Esophagus muscularis mucosa (tissue), 4 donors: Measurements from ENCODE around the gene SERPINA1. TPM values are rescaled to one million over a fixed set of nuclear protein-coding genes. Genes with fewer than 3 reads are reported as not detected.

ENCODE experiments used
- DNase-seq: peaks from one replicate; pipeline ENCODE4 v3.0.0-alpha.2; 2017; ENCODE audit errors: extremely low spot score
- H3K27ac ChIP-seq, 4 donors: fragments of 200-600 bp; sonication (generic); replicated peaks in 1 of 4; 1 replicate in 3 of 4; 2 replicates in 1 of 4; pipeline ENCODE4 v1.5.1; 2016 to 2019; ENCODE audit warnings: mild to moderate bottlenecking in 1 of 4
- H3K27me3 ChIP-seq, 4 donors: fragments of 200-600 bp; sonication (generic); one replicate each; pipeline versions ENCODE4 v1.5.1 to v1.6.0; 2016 to 2019
- H3K36me3 ChIP-seq, 4 donors: fragments of 200-600 bp; sonication (generic); one replicate each; pipeline ENCODE4 v1.5.1; 2016 to 2019
- H3K4me1 ChIP-seq, 4 donors: fragments of 200-600 bp; sonication (generic); one replicate each; pipeline ENCODE4 v1.5.1; 2016 to 2019
- H3K4me3 ChIP-seq, 4 donors: fragments of 200-600 bp; sonication (generic); 1 replicate in 2 of 4; 2 replicates in 2 of 4; pipeline ENCODE4 v1.5.1; 2016 to 2019; ENCODE audit warnings: mild to moderate bottlenecking in 4 of 4, moderate library complexity in 1 of 4
- H3K9me3 ChIP-seq, 4 donors: fragments of 200-600 bp; sonication (generic); 1 replicate in 3 of 4; 2 replicates in 1 of 4; pipeline ENCODE4 v1.5.1; 2016 to 2019
- EP300 ChIP-seq: sonication (generic); formaldehyde crosslinking; IDR thresholded peaks from one replicate; pipeline ENCODE4 v1.6.1; 2017; ENCODE audit warnings: antibody characterized with exemption
- POLR2A ChIP-seq: fragments of 450-650 bp; IDR thresholded peaks from one replicate; pipeline ENCODE4 v1.6.1; 2017; ENCODE audit warnings: antibody characterized with exemption, moderate library complexity, mild to moderate bottlenecking, low read depth
- POLR2AphosphoS5 ChIP-seq, 2 donors: sonication (generic); formaldehyde crosslinking; IDR thresholded peaks; one replicate each; pipeline ENCODE4 v1.6.1; 2017; ENCODE audit warnings: antibody characterized with exemption in 2 of 2
- WGBS: methylation state at CpG from one replicate; pipeline ENCODE4 v1.1.5; 2018; 5-methylcytosine and 5-hydroxymethylcytosine counted together
- intact Hi-C: fragments of 100-400 bp; cut with DNase I; formaldehyde crosslinking; loops from one replicate; pipeline ENCODE4 v1.15.1; 2023
- total RNA-seq, 4 donors: library from RNA; depleted of rRNA; stranded (reverse); fragments of >200 nt; gene quantifications; one replicate each; pipeline versions ENCODE4 v1.1.0 to v1.2.1, GENCODE V29; 2016
- TF ChIP-seq, protein P1 (sequence below), 3 experiments: fragments of 200-600 bp in 2 of 3; fragments of 450-650 bp in 1 of 3; sonication (generic) in 2 of 3; IDR thresholded peaks; one replicate each; pipeline ENCODE4 v1.5.1; 2017 to 2019; ENCODE audit warnings: antibody characterized with exemption in 3 of 3, mild to moderate bottlenecking in 2 of 3, moderate library complexity in 1 of 3

The SERPINA1 gene
- total RNA-seq, 4 donors from 2014 or later, result 1.7 to 20.2 (median 2.2) TPM

DNA sequence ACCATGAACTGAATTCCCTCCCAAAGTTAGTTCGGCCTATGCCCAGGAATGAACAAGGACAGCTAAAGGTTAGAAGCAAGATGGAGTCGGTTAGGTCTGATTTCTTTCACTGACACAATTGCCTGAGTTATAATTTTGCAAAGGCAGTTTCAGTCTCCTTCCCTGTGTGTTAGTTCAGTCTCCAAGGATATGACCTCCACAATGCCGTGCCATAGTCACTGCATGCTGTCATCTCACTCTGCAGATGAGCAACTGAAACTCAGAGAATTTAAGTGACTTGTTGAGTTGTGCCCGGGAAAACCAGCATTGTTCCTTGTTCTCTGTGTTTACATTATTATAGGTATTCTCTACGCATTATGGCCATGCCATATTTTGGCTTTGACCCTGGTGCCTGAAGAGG is 10.1 kb upstream of the SERPINA1 start:
- TF ChIP-seq POLR2AphosphoS5 (IDR thresholded peaks at IDR 0.05) (no peak), EP300 (no peak), POLR2A (no peak)
- TF ChIP-seq, protein P1, sequence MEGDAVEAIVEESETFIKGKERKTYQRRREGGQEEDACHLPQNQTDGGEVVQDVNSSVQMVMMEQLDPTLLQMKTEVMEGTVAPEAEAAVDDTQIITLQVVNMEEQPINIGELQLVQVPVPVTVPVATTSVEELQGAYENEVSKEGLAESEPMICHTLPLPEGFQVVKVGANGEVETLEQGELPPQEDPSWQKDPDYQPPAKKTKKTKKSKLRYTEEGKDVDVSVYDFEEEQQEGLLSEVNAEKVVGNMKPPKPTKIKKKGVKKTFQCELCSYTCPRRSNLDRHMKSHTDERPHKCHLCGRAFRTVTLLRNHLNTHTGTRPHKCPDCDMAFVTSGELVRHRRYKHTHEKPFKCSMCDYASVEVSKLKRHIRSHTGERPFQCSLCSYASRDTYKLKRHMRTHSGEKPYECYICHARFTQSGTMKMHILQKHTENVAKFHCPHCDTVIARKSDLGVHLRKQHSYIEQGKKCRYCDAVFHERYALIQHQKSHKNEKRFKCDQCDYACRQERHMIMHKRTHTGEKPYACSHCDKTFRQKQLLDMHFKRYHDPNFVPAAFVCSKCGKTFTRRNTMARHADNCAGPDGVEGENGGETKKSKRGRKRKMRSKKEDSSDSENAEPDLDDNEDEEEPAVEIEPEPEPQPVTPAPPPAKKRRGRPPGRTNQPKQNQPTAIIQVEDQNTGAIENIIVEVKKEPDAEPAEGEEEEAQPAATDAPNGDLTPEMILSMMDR (IDR thresholded peaks at IDR 0.05), result no peak
- no peak for DNase-seq
- intact Hi-C loops, result no loop called here
- Histone ChIP-seq H3K4me3 (no peak overlapping the region), H3K27ac (no peak overlapping the region), H3K9me3 (no peaks in the 10 kb centered on the region), H3K27me3 (no peaks in the 10 kb centered on the region), H3K4me1 (no peaks in the 10 kb centered on the region), H3K36me3 (no peaks in the 10 kb centered on the region)
- 86% methylated on average over 5 of the region's 5 CpGs for WGBS

DNA sequence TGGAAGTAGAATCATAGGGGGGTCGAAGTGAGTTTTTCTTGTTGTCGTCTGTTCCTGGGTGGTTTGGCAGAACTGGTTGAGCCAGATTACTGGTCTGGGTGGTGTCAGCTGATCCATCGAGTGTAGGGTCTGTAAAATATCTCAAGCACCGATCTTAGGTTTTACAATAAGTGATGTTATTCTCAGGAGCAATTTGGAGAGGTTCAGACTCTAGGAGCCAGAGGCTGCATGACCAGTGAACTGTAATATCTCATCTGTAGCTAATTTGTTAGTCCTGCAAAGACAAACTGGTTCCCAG is 9.7 kb upstream of the SERPINA1 start:
- WGBS, result 37% methylated on average over 4 of the region's 4 CpGs
- TF ChIP-seq POLR2AphosphoS5 (IDR thresholded peaks at IDR 0.05) (no peak), POLR2A (no peak), EP300 (no peak)
- TF ChIP-seq, protein P1 (IDR thresholded peaks at IDR 0.05), result no peak
- Histone ChIP-seq H3K4me1 (no peaks in the 10 kb centered on the region), H3K4me3 (no peak overlapping the region), H3K27ac (no peak overlapping the region), H3K27me3 (no peaks in the 10 kb centered on the region), H3K36me3 (no peaks in the 10 kb centered on the region), H3K9me3 (no peaks in the 10 kb centered on the region)
- no peak for DNase-seq
- intact Hi-C loops, result no loop called here

DNA sequence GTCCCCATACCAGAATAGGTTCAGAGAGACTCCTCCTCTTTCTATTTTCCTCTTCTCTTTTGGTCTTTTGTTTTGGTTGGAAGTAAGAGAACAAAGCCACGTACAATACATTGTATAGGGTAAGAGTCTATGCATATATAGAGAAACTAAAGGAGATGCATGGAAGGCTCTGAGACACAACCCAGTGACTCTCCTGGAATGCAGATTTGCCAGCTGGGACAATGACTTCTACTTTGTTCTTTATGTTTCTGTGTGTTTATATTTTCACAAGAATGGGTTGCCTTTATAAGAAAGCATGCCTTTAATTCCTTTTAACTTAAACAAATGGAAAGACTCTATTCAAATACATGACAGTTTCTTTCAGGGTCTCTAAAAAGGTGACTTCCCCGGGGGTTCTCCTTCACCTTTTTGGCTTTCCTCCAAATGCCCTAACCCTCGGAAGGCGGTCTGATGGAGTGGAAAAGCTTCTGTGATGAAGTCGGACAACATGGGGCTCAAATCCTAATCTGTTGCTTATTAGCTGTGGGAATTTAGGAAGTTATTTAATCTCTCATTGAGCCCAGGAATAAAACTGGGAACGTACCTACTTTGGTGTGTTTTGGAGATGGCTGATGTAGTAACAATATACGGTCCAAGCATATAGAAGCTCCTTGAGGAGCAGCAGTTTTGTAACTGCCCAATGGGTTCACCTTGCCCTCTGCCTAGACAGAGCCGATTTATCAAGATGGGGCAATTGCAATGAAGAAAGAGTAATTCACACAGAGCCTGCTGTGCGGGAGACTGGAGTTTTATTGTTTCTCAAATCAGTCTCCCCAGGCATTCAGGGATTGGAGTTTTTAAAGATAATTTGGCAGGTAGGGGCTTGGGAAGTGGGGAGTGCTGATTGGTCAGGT is 9.1 kb upstream of the SERPINA1 start:
- intact Hi-C loops, result no loop called here

DNA sequence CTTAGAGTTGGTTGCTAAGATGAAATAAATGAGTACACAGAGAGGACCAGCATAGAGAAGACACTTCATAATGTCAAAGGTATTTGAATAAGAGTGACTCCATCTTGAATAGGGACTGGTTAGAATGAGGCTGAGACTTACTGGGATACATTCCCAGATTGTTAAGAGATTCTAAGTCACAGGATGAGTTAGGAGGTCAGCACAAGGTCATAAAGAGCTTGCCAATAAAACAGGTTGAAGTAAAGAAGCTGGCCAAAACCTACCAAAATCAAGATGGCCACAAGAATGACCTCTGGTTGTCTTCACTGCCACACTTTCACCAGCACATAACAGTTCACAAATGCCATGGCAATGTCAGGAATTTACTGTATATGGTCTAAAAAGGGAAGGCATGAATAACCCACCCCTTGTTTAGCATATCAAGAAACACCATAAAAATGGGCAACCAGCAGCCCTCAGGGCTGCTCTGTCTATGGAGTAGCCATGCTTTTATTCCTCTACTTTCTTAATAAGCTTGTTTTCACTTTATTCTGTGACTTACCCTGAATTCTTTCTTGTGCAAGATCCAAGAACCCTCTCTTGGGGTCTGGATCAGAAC is 8.3 kb upstream of the SERPINA1 start:
- H3K4me1 ChIP-seq, result no peaks in the 10 kb centered on the region
- no peaks in the 10 kb centered on the region for H3K27me3 ChIP-seq
- TF ChIP-seq POLR2AphosphoS5 (IDR thresholded peaks at IDR 0.05) (no peak), POLR2A (no peak), EP300 (no peak)
- TF ChIP-seq, protein P1 (IDR thresholded peaks at IDR 0.05), result no peak
- intact Hi-C loops, result no loop called here
- H3K27ac ChIP-seq, result no peak overlapping the region
- no peaks in the 10 kb centered on the region for H3K9me3 ChIP-seq
- no peaks in the 10 kb centered on the region for H3K36me3 ChIP-seq
- DNase-seq, result no peak
- H3K4me3 ChIP-seq, result no peak overlapping the region

More for the DNA sequence above, 9.1 kb upstream of the SERPINA1 start:
- no peaks in the 10 kb centered on the region for H3K4me1 ChIP-seq
- H3K4me3 ChIP-seq, result no peak overlapping the region
- H3K9me3 ChIP-seq, result no peaks in the 10 kb centered on the region
- H3K36me3 ChIP-seq, result no peaks in the 10 kb centered on the region
- TF ChIP-seq POLR2AphosphoS5 (IDR thresholded peaks at IDR 0.05), result no peak
- no peak for TF ChIP-seq POLR2A
- TF ChIP-seq EP300, result no peak
- TF ChIP-seq, protein P1 (IDR thresholded peaks at IDR 0.05), result no peak
- DNase-seq, result no peak
- H3K27ac ChIP-seq, result no peak overlapping the region
- 48% methylated on average over 9 of the region's 9 CpGs for WGBS
- H3K27me3 ChIP-seq, result no peaks in the 10 kb centered on the region
